CD4-positive, alpha-beta T cell treated with Interleukin-15 for 1 hour (primary cell): ENCODE measurements around the gene MAP2.

Experiments used
- DNase-seq: peaks from one replicate; pipeline ENCODE4 v3.0.0-alpha.2; 2020

MAP2 gene

DNA sequence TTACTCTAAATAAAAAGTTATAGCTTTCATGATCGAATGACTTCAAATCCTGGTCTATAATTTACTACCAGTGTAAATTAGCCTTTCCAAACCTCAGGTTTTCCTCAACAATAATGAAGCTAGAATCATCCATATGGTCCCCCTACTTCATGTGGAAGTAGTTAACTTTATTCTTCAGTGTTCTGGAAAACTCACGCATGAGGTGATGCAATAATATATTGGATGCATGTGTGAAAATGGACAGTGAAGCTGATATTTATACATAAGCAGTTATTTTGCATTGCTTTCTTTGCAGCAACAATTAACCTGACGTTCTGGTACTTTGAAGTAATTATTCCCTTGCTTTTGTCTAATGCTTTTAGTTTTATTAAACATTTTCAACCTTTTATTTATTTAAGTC is 329.2 kb downstream of the MAP2 start:
- DNase-seq: no peak

DNA sequence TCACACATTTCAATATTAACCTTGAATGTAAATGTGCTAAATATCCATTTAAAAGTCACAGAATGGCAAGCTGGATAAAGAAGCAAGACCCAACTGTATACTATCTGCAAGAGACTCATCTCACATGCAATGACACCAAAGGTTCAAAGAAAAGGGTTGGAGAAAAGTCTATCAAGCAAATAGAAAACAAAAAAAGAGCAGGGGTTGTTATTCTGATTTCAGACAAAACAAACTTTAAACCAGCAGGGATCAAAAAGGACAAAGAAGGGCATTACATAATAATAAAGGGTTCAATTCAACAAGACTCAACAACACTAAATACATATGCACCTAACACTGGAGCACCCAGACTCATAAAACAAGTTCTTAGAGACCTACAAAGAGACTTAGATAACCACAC is 333.3 kb downstream of the MAP2 start:
- no peak for DNase-seq

DNA sequence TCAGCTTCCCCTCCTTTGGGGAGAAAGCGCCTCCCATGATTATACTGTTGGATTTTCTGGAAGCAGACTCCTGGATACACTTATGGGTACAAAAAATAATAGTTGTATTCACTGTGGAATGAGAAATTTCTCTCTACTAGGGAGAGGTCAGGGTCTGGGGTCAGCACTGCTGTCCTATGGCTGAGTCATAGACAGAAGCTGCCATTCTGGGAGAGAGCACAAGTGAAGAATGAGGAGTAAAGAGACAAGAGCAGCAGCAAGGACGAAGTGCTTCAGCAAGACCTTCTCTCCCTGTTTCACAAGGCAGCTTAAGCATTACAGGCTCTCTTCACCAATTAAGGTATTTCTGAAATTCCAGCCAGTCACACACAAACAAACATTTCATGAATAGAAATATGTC is 337.7 kb downstream of the MAP2 start:
- DNase-seq: no peak

DNA sequence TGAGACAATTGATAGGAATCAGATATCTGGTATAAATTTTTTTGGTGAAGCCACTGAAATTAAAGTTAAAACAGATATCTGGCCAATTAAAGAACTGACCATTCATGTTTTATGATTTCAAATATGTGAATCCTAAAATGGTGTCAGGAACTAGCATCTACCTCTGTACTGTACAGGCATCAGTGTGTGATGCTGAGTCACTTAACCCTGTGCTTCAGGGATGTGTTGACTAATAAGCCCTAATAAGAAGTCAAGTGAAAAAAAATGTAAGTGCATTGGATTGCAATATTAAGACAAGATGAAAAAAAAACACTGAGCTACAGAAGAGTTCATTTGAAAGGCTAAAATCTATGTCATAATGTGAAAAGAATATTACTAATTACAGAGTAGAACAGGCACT is 338.7 kb downstream of the MAP2 start:
- no peak for DNase-seq

DNA sequence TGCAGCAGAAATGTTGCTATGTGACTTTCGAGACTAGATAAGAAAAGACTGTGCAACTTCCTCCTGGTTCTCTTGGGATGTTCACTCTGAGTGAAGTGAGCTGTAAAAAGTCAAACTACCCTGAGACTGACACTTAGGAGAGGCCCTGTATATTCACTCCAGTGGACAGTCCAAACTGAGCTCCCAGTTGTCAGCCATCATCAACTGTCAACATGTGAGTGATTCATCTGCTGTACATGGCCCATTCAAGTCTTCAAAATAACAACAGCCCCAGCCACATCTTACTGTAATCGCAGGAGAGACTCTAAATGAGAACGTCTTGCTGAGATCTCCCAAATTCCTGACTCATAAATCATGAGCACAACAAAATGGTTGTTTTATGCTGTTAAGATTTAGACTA is 339.3 kb downstream of the MAP2 start:
- no peak for DNase-seq

DNA sequence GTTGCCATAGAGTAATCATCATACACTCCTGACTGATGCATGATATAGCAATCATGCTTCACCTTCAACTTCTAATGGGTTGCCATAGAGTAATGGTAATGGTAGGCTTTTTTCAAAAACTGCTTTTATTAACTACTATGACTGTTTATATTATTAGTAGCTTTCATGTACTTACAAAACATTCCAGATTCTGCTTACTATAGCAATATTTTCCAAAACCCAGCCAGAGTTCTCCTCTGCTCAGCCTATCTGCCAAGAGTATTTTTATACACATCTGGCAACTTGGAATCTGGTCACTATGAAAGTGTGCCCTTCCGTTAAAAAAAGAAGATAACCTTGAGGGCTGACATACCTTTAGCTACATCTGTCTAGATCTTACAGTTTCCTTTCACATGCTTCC is 342.8 kb downstream of the MAP2 start:
- no peak for DNase-seq

DNA sequence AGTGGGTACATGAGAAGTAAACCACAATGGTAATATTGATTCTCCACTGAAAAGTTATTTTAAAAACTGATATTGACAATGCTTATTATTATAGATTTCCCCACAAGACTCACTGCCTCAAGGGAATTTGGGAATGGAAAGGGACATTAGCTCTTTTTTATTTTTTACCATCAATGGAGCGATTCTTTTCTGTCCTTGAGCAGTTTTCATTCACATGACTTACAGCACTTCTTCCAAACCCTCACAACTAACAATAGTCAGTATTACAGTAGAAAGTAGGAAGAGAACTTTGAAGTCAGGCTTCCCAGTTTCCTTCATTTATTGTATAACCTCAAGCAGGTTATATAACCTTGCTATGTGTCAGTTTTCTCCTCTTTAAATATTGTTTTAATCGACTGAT is 343.5 kb downstream of the MAP2 start:
- no peak for DNase-seq

DNA sequence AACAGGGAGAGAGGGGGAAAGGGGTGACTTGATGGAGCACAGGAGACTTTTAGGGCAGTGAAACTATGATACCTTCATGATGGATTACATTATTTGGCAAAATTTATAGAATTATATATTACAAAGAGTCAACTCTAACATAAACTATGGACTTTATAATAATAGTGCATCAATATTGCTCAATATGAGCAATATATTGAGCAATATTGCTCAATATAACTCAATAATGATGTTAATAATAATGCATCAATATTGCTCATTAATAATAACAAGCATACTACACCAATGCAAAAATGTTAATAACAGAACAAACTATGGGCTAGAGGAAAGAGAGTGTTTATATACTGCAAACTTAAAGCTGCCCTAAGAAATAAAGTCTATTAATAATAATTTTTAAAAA is 344.7 kb downstream of the MAP2 start:
- no peak for DNase-seq

DNA sequence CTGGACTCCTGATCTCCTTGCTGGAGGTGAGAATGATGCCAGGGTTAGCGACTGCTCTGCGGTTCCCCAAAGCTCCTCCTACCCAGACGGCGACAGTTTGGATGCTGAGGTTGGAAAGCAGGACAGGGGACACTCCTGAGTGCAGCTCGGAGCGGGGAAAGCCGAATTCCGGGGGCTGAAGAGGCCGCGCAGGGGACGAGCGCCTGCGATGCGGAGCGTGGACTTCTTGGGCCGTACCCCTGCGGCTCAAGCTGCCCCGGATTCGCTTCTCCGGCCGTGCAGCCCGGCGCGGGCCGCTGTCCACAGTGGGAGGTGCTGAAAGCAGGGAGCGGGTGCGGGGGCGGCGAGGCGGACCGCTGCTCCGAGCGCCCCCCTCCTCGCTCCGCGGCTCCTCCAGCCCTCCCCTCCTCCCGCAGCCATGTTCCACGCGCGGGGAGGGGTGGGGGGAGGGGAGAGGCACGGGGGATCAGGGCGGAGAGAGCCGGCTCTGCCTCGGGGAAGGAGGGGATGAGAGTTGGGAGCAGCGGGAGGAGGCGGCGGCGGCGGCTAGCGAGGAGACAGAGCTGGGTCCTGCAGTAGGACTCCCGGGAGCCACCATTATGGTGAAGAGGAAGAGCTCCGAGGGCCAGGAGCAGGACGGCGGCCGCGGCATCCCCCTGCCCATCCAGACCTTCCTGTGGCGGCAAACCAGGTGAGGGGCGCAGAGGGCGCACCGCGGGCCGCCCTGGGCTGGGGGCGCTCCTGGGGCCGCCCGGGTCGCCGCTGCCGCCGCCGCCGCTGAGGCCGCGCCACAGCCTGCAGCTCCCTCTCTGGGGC is 347.8 kb downstream of the MAP2 start, which contains the start of gene UNC80:
UNC80 (plus strand) TSS at position 359 of the 816 bp plus-strand sequence; CDS start at position 600, 241 bp downstream.
- DNase-seq: no peak

DNA sequence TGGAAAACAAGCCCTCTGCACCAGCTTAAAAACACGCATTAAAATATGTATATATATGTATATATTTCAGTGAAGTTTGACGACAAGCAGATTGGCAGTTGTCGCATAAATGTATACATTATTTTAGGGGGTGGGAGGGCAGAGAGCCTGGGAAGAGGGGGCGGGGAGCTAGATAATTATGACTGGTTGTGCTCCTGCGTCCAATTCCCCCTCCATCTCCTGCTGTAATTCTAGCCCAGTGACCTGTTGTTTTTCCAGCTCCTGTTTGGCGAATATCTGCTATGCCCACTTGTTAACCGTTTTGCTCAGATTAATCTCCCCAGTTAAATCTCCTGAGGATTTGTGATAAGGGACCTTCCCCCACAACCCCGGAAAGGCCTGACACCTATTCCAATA is 348.4 kb downstream of the MAP2 start:
- no peak for DNase-seq

DNA sequence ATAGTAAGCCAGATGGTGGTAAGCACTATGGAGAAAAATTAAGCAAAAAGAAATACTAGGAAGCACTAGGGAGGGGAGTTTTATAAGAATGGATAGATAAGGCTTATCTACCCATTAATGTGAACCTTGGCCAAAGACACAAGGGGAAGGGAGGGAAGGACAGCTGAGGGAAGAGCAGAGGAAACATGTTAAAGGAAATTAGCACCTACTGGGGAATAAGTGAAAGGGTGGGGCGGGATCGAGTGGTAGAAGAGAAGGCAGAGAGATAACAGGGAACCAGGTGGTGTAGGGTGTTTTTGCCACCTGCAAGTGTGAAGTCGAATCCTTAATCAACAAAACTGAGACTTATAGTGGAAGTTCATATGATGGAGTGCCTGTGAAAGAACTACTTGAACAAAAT is 349.5 kb downstream of the MAP2 start:
- no peak for DNase-seq
